NCI-H128 (cell line): ENCODE data around the gene PTPRD.

Experiments used
- DNase-seq: peaks from one replicate; lab custom pipeline; 2025; ENCODE audit not compliant: unreplicated experiment; lab: John Stamatoyannopoulos, UW

Gene PTPRD

DNA sequence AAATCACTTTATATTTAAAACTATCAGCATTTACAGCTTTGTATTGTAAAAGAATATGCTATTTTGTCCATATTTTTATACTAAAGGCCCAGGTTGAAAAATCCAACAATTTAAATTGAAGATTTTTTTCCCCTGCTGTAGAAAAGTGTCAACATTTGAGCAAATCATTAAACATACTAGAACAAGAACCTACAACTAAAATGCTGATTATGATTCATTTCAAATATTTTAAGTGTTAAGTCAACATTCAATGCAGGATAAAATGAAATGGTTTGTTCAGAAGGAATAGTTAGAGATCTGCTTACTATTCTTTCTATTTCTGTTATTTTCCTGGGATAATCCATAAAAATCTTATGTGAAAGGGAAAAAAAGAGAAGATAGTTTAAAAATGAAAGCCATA, 1946.7 kb downstream of the PTPRD start:
- no peak for DNase-seq

DNA sequence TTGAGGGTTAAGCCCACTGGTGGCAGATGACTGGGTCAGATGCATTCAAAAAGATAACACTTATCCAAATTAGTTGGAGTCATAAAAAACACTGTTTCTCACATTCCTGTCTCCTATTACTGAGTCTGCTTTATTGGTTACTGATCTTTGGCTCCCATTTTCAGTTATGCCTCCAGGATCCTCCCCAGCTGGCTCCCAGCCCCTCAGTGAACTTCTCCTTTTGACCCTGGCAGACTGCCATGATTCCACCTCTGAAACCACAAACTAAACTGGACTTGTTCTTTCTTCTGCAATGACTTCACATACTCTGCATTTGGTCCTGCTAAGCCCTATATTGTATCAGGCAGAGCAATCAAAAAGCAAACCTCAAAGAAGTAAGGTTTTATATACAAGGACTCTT, 1952.4 kb downstream of the PTPRD start:
- no peak for DNase-seq

DNA sequence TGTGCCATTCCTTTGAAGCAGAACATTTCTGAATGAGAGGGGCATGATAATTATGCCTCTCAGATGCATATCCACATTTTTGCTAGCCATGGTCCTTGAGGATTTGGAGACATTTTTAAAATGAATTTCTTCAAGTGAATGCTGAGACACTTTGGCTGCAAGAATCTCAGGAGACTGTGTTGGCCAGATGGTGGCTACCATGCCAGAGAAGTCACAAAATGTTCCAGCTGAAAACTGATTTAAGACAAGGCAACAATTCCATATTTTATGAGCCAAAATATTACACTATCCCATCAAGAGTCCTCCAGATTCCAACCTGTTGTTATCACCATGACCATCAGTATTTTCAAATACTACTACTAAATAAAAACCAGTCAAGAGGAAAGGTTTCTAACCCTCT, 1953.7 kb downstream of the PTPRD start:
- no peak for DNase-seq

DNA sequence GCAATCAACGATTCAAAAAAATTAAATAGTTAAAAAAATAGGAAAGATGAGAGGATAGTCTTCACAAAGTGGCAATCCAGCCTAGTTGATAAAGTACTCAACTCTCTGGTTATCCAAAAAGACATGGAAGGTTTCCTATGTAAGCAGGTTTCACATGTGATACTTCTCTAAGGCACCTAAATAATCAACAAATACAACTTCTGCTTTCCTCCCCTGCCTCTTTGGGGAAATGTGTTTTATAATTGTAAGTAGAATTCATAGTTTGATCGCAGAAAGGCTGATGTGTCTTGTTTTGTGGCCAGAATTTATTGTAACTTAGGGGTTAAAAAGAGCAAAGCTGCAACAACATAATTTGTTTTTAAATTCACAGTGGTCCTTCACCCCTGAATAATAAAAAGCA, 1957.7 kb downstream of the PTPRD start:
- DNase-seq: no peak

DNA sequence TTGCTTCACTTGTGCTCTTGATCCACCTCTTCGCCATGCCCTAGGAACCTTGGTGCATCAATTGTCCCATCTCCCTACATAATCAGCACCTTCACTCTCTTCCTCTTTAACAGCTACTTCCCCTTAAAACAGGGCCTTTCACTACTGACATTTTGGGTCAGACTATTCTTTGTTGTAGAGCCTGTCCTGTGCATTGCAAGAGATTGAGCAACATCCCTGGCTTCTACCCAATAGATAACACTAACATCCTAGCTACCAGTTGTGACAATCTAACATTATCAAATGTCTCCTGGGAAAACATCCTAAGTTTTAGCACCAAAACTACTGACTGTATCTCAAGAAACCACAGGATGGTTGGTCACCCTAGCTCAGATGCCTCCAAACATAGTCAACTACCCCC, 1958.9 kb downstream of the PTPRD start:
- DNase-seq: no peak

DNA sequence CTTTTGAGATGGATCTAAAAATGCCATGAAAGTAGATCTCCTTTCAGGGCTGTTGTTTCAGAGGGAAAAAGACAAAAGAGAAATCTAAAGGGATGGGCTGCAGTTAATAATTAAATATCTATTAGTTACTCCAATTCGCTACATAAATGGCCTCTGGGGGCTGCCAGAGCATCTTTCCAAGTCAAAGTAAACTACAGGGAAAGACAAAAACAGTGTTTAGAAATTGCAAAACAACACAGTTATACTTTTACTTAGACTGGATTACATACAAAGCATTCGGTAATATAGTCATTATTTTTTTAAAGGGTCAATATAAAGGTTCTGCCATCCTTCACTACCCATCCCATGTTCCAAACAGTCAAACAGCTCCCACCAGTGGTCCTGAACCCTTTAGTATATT, 1959.7 kb downstream of the PTPRD start:
- no peak for DNase-seq

DNA sequence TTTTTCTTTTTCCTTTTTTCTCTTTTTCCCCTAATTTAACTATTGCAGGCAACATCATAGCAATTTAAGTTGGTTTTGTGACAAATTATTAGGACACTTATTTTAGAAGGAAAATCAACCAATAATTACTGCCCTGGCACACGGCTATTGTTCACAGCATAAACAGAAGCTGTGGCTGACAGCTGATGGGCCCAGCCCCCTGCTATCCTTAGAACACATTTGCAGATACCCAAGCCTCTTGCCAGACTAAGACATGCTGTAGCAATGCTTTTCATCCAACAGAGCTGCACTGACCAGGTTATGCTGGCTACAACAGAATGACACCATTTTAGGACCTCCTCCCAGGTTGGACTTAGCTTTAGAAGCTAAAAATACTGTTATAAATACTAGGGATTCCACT, 1960.5 kb downstream of the PTPRD start:
- no peak for DNase-seq

DNA sequence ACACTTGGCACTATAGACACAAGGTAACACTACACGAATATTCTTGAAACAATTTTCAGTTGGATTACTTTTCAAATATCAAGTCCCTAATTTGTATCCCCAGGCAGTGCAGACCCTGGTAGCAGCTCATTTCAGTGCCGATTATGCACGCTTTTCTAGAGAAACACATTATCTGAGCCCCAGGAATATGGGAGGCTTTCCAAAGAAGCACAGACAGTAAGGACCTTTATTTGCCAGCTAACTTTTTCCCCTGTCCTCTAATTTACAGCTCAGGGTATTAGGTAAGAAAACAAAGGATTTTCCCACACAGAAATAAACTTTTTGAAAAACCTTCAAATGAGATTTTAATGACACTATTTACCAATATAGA, 1961.0 kb downstream of the PTPRD start:
- no peak for DNase-seq

DNA sequence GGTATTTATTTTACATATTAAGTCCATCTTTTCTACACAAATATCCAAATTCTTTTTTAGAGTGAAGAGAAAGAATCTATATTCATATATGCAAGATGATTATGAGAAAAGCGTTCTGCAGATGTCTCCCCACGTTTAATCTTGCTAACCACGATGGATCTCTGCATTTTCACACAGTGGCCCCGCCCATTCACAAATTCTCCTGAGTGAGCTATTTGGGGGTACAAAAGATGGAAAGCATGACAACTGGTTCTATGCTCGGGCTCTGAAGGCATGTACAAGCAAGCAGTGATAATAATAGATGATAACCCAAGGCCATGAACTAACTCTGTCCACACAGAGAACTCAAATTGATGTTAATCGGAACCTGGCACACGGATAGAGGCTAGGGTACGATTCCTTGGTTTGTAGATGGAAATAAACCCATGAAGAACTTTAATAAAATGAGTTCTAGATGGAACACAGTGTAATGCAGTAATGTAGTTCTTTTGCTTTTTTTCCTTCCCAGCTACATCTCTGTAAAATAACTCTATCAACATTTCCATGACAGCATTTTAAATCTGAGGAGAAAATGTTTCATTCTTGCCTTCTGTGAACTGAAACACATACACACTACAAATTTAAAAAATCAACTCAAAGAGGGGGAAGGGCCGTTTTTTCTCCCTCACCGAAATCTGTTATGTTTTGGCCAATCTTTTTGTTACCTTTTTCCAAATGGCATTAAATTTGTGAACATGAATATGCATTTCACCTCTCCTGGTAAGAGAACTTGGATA, 1961.5 kb downstream of the PTPRD start:
- no peak for DNase-seq

DNA sequence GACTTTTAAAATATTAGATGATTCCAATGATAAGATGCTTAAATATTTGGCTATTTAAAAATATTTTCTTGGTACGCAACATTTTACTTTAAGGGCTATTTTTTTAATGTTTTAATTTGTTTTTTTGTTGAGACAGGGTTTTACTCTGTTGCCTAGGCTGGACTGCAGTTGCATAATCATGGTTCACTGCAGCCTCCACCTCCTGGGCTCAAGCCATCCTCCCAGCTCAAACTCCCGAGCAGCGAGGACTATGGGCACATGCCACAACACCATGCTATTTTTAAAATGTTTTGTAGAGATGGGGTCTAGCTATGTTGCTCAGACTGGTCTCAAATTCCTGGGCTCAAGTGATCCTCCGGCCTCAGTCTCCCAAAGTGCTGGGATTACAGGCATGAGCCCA, 1963.0 kb downstream of the PTPRD start:
- no peak for DNase-seq

DNA sequence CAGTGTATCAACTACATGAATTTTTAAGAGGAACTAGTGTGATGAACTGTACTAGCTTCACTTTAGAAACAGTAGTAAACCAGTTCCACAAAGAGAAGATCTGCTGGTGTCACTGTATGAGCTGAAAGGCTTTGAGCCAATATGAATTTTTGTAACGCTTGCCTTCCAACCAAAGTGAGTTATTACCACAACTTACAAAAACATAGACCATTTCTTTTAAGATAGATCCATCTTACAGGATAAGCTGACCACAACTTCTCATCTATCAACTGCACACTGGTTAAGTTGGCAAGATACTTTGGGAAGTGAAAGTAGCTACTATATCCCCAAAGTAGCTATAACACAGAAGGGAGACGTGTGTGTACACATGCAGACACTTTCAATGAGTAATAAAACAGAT, 1963.6 kb downstream of the PTPRD start:
- no peak for DNase-seq

DNA sequence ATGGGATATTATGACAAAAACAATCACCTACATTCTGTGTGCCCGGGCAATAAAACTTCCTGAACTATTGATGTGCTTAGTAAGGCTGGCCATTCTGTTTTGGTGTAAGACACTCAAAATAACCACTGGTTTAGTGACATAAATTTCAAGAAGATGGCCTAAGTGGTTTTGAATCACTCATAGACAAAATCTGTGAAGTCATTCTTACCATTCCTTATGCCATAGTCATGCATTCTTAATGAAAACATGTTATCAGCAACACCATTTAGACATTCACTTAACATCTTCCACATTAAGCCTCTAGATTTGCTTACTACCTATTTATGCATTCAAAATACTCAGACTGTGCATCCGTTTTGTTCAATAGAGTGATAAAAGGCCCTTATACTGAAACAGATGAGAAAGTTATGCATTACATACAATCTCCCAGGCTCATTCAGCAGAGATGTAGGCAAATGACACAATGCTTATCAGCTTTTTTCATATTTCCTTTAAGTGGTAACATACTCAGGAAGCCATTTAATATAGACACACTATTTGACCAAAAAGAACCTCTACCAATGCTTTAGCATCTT, 1964.4 kb downstream of the PTPRD start:
- DNase-seq: no peak

DNA sequence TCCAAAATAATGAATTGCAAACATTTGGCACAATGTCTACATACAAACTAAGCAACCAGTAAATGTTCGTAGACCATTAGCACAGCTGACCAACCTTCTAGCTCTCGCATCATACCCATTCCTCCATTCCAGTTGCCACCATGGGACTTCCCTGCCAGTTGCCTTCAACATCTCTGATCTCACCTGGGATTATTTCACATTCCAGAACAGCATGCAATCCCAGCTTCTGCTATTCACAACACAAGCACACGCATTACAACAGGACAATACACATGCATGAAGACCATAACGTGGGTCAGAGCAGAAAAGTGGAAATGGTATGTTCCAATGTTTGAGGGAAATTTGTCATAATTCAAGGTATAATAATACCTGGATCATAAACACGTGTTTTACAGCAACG, 1965.0 kb downstream of the PTPRD start:
- DNase-seq: no peak

DNA sequence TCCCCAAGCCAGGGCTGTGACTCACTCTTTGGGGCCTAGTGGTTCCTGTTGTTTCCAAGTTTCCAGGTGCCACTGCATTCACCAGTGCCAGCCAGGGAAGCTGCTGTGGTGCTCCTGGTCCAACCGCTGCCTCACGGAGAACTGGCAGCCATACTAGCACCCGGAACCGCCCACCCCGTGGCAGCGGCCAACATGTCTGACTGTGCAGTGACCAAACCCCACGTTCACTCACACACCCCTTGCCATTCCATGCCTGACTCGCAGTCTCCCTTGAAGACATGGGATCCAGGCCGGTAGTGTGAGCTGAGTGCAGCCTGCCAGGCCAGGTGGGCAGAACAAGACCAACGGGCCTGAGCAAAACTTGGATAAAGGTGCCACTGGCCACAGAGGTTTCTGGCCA, 1968.2 kb downstream of the PTPRD start:
- no peak for DNase-seq

DNA sequence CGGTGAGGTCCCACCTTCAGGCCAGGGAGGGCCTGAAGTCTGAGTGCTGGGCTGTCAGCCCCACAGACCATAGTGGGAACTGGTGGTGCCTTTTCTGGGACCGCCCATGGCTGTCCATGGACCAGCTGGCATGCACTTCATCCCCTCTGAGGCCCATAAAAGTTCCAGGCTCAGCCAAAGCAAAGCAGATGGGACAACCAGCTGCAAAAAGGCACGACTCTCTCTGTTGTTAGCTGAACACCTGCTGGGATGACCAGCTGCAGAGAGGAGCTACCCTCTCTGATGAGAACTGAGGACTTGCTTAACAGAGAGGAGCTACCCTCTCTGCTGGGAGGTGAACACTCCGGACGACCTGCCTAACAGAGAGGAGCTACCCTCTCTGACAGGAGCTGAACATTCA, 1968.9 kb downstream of the PTPRD start:
- no peak for DNase-seq

DNA sequence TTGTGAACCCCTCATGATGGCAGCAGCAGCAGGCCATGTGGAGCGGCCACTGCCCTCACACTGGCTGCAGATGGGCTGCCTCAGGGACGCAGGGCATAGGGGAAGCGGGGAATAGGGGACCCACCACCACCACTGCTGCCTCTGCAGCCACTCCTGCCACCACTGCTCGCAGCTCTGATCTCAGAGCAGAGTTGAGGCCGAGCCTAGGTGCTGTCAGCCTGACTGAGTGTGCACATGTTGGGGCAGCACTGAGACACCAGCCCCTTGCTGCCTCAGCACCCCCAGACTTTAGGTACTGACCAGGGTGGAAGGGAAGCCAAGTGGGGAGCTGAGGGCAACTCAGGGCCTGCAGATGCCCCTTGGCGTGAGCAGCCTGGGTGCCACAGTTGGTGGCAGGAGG, 1969.3 kb downstream of the PTPRD start:
- no peak for DNase-seq

DNA sequence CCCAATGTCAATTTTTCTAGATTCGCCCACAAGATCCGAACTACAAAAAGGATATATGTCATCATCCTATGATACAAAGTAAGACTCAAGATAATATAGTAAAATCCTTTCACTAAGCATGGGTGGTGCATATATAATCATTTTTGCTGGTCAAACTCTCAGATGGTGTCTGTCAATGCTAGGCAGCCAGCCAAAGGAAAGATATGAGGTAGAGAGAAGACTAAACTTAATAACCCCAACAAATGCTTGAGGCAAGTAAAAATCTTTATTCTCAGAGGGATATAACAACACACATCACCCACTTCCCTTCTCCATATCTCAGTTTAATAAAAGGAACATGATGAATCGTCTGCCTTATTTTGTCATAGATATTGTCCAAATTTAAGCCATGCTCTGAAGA, 1972.0 kb downstream of the PTPRD start:
- no peak for DNase-seq

DNA sequence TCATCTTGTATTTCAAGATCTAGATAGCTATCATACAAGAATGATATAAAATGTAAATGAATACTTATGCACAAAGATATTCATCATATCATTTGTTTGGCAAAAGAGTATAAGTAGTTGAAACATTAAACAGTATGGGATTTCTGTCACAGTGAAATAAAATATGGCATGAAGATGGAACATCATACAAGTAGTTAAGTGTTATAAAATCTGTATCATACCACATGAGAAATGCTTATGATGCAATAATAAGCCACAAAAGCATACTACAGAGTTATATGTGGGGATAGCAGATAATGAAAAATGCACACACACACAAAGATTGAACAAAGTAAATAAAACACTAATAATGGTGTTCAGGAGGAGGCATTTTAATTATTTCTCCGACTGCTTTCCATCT, 1975.2 kb downstream of the PTPRD start:
- no peak for DNase-seq

DNA sequence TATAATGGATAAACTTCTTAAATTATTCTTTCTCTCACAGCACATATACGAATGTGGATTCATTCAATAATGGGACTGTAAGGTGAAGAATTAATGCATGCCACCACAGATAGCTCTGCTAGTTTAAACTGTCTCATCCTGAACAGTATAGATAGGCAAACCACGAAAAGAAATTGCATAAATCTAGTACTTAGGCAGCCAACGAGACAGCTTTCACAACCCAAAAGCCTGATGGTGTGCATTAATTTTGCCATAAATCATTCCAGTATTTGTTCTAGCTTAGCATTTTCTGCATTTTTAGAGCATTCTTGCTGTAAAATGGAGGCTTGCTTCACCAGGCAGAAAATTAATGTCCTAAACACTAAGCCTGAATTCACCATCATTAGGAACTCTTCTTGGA, 1979.0 kb downstream of the PTPRD start:
- no peak for DNase-seq

DNA sequence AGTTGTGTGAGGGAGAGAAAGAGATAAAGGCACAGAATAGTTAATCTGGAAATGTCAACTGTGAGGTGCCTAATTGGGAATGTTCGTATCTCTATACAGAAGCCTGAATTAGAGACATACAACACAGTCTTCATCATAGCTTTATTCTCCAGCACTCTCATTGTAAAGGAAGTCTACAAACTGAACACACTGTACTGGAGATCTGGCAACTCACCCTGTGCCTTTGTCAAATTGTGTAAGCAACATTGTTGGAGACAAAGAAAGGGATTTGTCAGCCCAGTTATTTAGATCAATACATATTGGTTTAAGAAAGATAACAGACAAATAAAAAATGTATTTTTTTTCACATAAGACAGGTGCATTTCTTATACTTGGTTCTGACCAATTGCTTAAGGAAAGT, 1980.3 kb downstream of the PTPRD start:
- DNase-seq: no peak

DNA sequence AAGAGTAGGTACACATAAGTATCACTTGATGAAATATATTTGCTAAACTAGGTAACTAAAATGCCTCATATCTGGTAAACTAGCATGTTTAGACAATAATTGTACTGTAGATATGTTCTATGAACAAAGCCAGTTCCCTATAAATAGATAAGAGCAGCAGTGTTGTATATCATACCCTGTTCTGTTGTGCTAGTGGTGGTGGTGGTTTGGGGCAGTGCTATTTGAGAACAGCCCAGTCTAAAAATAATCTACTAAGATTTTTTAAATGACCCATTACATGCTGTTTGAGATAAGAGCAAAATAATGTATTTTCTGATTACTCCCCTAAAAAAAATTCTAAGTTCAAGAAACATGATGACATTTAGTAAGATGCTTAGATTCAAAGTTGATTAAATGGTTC, 1984.0 kb downstream of the PTPRD start:
- no peak for DNase-seq

DNA sequence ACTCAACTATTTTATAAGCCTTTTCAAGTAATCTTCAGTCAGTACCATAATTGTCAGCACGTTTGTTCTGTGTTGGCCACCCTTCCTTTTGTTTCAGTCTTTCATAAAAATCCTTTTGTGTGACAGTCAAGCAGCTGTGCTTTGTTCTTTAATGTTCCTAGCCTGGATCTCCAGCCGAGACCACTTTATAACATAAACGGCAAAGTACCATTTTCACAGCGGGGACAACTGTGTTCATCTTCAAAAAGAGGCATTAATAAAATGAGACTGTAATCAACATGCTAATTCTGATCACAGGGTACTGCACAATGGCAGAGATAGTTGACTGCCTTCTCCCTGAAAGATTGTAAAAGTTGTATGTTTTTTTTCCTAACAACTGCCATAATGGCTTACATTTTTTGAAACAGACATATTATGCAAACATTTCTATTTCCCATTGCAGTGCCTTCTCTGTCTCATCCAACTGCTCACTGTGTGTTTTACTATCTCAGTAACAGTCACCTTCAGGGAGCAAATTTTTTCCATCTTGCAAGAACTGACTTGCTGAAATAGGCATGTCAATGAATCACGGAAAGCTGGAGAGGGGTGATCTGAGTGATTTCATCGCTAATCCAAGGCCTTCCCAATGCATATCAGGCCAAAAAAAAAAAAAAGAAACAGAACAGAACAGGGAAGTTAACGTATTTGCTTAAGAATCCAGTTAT, 1984.7 kb downstream of the PTPRD start:
- peak; percentile 82 for DNase-seq

DNA sequence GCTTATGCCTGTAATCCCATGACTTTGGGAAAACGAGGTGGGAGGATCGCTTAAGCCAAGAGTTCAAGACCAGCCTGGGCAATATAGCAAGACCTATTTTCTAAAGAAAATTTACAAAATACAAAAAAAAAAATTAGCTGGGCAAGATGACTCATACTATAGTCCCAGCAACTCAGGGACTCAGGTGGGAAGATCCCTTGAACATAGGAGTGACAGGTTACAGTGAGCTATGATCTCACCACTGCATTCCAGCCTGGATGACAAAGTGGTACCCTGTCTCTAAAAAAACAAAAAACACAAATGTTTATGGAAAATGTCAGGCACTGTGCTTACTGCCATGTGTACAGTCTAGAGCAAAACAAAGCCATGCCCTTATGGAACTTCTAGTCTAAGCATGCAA, 1989.9 kb downstream of the PTPRD start:
- no peak for DNase-seq
